ENCODE data around the gene C10orf53. TPM values are rescaled to one million over a fixed set of nuclear protein-coding genes. Genes with fewer than 3 reads are reported as not detected.
A peak's percentile ranks its signal among the peaks of the same experiment; 100 is the strongest.

The C10orf53 gene
- total and polyA plus RNA-seq, 8 donors: not detected

DNA sequence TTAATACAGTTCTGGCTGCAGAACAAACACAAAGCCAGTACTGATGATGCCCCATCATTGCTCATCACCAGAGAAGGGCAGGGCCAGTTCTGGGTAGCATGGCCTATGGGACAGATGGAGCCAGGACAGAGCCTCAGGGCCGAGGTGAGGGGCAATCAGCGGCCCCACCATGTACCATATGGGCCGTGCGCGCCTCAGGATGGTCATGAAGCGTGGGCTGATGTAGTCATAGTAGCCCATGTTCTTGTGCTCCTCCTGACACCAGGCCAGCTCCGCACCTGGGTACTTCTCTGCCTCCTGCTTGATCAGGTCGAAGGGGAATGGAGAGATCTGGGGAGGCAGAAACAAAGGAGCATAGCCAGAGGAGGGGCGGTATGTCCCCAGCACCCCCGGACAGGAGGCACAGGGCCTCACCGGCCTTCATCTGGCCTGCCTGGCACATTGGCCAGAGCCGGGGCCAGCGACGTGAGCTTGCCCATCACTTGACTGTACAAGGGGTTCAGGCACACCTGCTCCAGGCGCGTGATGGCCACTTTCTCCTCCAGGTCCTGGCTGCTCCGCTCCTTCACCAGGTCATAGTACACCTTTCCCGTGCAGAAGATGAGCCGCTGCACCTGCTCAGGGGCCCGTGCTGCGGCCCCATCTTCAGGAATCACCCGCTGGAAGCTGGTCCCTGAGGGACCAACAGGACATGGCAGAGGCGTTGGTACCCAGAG lies 56.6 kb downstream of the C10orf53 start:
- intact Hi-C loops (cut with DNase I; ENCODE audit: low total_unique reads): no loop called here
- Histone ChIP-seq H3K4me1 (no peaks in the 10 kb centered on the region), H3K9me3 (no peaks in the 10 kb centered on the region), H3K4me3 (no peak overlapping the region), H3K27ac (no peak overlapping the region), H3K36me3 (no peaks in the 10 kb centered on the region), H3K27me3 (no peaks in the 10 kb centered on the region)
- TF ChIP-seq EP300 (IDR thresholded peaks at IDR 0.05): no peak
- TF ChIP-seq POLR2AphosphoS5 (IDR thresholded peaks at IDR 0.05): no peak
- no peak for TF ChIP-seq POLR2A (IDR thresholded peaks at IDR 0.05)
- TF ChIP-seq, protein P1, sequence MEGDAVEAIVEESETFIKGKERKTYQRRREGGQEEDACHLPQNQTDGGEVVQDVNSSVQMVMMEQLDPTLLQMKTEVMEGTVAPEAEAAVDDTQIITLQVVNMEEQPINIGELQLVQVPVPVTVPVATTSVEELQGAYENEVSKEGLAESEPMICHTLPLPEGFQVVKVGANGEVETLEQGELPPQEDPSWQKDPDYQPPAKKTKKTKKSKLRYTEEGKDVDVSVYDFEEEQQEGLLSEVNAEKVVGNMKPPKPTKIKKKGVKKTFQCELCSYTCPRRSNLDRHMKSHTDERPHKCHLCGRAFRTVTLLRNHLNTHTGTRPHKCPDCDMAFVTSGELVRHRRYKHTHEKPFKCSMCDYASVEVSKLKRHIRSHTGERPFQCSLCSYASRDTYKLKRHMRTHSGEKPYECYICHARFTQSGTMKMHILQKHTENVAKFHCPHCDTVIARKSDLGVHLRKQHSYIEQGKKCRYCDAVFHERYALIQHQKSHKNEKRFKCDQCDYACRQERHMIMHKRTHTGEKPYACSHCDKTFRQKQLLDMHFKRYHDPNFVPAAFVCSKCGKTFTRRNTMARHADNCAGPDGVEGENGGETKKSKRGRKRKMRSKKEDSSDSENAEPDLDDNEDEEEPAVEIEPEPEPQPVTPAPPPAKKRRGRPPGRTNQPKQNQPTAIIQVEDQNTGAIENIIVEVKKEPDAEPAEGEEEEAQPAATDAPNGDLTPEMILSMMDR (IDR thresholded peaks at IDR 0.05): no peak
- peak in 1 of 2 donors; percentile 21 for DNase-seq
- 89 to 95% (median 92%) methylated on average over 20 to 23 of the region's 23 CpGs for WGBS, 5 donors

DNA sequence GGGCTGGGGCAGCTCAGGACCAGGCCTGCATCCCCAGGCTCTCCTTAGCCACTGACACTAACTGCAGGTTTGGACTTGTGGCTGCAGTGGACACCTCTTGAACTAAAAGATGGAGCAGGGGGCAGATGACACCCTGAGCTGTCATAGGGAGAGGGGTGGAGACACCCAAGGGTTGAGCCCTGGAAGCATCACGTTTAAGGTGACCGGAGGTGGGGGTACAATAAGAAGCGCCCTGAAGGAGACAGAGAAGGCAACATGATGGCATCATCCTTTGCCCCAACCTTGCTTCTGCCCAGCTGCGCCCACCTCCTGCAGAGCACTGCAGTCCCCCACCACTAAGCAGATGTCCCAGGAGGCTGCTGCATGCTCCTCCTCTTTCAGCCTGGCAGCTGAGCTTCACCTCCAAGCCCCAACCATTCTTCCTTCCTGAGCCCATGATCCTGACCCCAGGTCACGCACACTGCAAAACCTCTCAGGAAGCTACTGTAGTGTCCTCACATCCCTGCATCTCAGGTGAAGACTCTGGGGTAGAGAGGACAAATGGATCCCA lies 57.2 kb downstream of the C10orf53 start:
- TF ChIP-seq POLR2AphosphoS5 (IDR thresholded peaks at IDR 0.05) (no peak), EP300 (IDR thresholded peaks at IDR 0.05) (no peak), POLR2A (IDR thresholded peaks at IDR 0.05) (no peak)
- TF ChIP-seq, protein P1 (IDR thresholded peaks at IDR 0.05): no peak
- 86 to 96% (median 92%) methylated on average over 3 to 5 of the region's 5 CpGs for WGBS, 5 donors

GRCh38 chr10:49737474-49738201 lies 58.2 kb downstream of the C10orf53 start:
- TF ChIP-seq EP300 (IDR thresholded peaks at IDR 0.05): no peak
- no peak for TF ChIP-seq POLR2AphosphoS5 (IDR thresholded peaks at IDR 0.05)
- TF ChIP-seq, protein P1 (IDR thresholded peaks at IDR 0.05): no peak
- intact Hi-C loops (cut with DNase I; ENCODE audit: low total_unique reads): no loop called here
- Histone ChIP-seq H3K4me1 (no peaks in the 10 kb centered on the region), H3K27me3 (no peaks in the 10 kb centered on the region), H3K4me3 (no peak overlapping the region), H3K27ac (no peak overlapping the region), H3K36me3 (no peaks in the 10 kb centered on the region), H3K9me3 (no peaks in the 10 kb centered on the region)
- WGBS, 5 donors: 85 to 91% (median 89%) methylated on average over 8 to 19 of the region's 19 CpGs
- DNase-seq: peak in 1 of 2 donors; percentile 17

More for the DNA sequence above, 57.2 kb downstream of the C10orf53 start:
- Histone ChIP-seq H3K36me3 (no peaks in the 10 kb centered on the region), H3K9me3 (no peaks in the 10 kb centered on the region), H3K27ac (no peak overlapping the region), H3K4me1 (no peaks in the 10 kb centered on the region), H3K4me3 (no peak overlapping the region), H3K27me3 (no peaks in the 10 kb centered on the region)
- DNase-seq: no peak
- intact Hi-C loops (cut with DNase I; ENCODE audit: low total_unique reads): no loop called here

- Histone ChIP-seq H3K9me3 (no peaks in the 10 kb centered on the region), H3K36me3 (no peaks in the 10 kb centered on the region), H3K4me1 (no peaks in the 10 kb centered on the region), H3K27ac (no peak overlapping the region), H3K4me3 (no peak overlapping the region), H3K27me3 (no peaks in the 10 kb centered on the region)
- TF ChIP-seq POLR2AphosphoS5 (IDR thresholded peaks at IDR 0.05): no peak
- no peak for TF ChIP-seq POLR2A (IDR thresholded peaks at IDR 0.05)
- TF ChIP-seq, protein P1 (IDR thresholded peaks at IDR 0.05): no peak
- no peak for TF ChIP-seq EP300 (IDR thresholded peaks at IDR 0.05)
- 59 to 79% (median 76%) methylated on average over 5 to 10 of the region's 10 CpGs for WGBS, 5 donors
- intact Hi-C loops (cut with DNase I; ENCODE audit: low total_unique reads): no loop called here
- peak in 1 of 2 donors; percentile 13 for DNase-seq
Observed at GRCh38 chr10:49738616-49739360, 59.3 kb downstream of the C10orf53 start.

Data from stomach (tissue), 9 donors.